ENCODE results near the gene TMEM120B. TPM values are rescaled to one million over a fixed set of nuclear protein-coding genes. Genes with fewer than 3 reads are reported as not detected.

TMEM120B gene
- total RNA-seq, 5 donors from 2014 or later (not counting 1 experiment from before 2014, with no cell fraction given) = 7.9 to 11.1 (median 10.3) TPM

DNA sequence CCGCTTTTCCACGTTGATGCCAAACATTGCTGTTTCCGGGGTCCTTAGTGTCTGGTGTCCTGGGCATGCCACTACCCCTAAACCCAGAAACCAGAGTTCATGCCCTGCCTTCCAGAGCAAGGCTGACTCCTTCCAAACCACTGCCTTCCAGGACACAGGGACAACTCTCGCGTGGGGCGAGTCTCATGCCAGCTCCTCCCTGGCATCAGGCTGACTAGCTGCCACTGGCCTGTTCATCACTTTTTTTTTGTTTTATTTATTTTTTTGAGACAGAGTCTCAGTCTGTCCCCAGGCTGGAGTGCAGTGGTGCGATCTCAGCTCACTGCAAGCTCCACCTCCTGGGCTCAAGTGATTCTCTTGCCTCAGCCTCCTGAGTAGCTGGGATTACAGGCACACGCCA lies 96.1 kb downstream of the TMEM120B start:
- no peak for ATAC-seq (replicated peaks in 1 of 4)
- Mint-ChIP-seq H3K4me1 (peaks cover 46 to 69% (median 52%) of the 10 kb centered on the region in 3 donors), H3K27ac (peak overlapping the region; percentile 68 to 82), H3K9me3 (no peaks in the 10 kb centered on the region), H3K27me3 (no peaks in the 10 kb centered on the region), H3K4me3 (peak overlapping the region; percentile 21 to 98 (median 28)), H3K36me3 (peaks cover 30% of the 10 kb centered on the region)
- Histone ChIP-seq H3K27ac (ENCODE audit: low read length) (no peak overlapping the region), H3K4me1 (ENCODE audit: control insufficient read depth in 1 of 2, extremely low read depth in 1 of 2, insufficient read depth in 2 of 2, low read length in 2 of 2) (peaks cover 26 to 82% of the 10 kb centered on the region in 2 experiments), H3K4me3 (ENCODE audit: control insufficient read depth in 1 of 2, extremely low read depth in 1 of 2, low read length in 1 of 2) (no peak overlapping the region), H3K9me3 (no peaks in the 10 kb centered on the region), H3K27me3 (replicated peaks in 1 of 2; ENCODE audit: control insufficient read depth in 2 of 2, extremely low read depth in 1 of 2, insufficient read depth in 2 of 2, low read length in 1 of 2) (no peaks in the 10 kb centered on the region), H3K36me3 (ENCODE audit: control insufficient read depth in 2 of 2, extremely low read depth in 1 of 2, insufficient read depth in 1 of 2, low read length in 1 of 2) (peaks cover 0 to 53% of the 10 kb centered on the region in 2 donors)
- POLR2A ChIA-PET = no interaction called here
- WGBS (ENCODE audit: insufficient coverage) = 100% methylated on average over 1 of the region's 8 CpGs
- CTCF ChIA-PET = interaction anchor here (0.6 to 13.1 kb wide), 4 partner anchors 13 to 140 kb away, joined by 3 to 344 read pairs (median 48); partner anchors contain the start of gene RHOF (in 2 of the 2)
- DNase-seq = no peak

DNA sequence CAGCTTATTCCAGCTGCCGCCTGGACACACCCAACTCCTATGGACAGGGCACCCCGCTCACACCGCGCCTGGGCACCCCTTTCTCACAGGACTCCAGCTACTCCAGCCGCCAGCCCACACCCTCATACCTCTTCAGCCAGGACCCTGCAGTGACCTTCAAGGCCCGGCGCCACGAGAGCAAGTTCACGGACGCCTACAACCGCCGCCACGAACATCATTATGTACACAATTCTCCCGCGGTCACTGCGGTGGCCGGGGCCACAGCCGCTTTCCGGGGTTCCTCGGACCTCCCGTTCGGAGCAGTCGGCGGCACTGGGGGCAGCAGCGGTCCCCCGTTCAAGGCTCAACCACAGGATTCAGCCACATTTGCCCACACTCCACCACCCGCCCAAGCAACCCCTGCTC lies 97.2 kb downstream of the TMEM120B start:
- Histone ChIP-seq H3K9me3 (no peaks in the 10 kb centered on the region), H3K4me1 (ENCODE audit: control insufficient read depth in 1 of 2, extremely low read depth in 1 of 2, insufficient read depth in 2 of 2, low read length in 2 of 2) (peaks cover 26 to 90% of the 10 kb centered on the region in 2 experiments), H3K27ac (ENCODE audit: low read length) (no peak overlapping the region), H3K27me3 (replicated peaks in 1 of 2; ENCODE audit: control insufficient read depth in 2 of 2, extremely low read depth in 1 of 2, insufficient read depth in 2 of 2, low read length in 1 of 2) (no peaks in the 10 kb centered on the region), H3K36me3 (ENCODE audit: control insufficient read depth in 2 of 2, extremely low read depth in 1 of 2, insufficient read depth in 1 of 2, low read length in 1 of 2) (peaks cover 0 to 61% of the 10 kb centered on the region in 2 donors), H3K4me3 (ENCODE audit: control insufficient read depth in 1 of 2, extremely low read depth in 1 of 2, low read length in 1 of 2) (no peak overlapping the region)
- H3K27ac Mint-ChIP-seq = peak overlapping the region; percentile 46 to 82
- no peaks in the 10 kb centered on the region for H3K9me3 Mint-ChIP-seq
- peaks cover 32% of the 10 kb centered on the region for H3K36me3 Mint-ChIP-seq
- DNase-seq (no peak), ATAC-seq (replicated peaks in 1 of 4) (no peak)
- peaks cover 49 to 75% (median 54%) of the 10 kb centered on the region in 3 donors for H3K4me1 Mint-ChIP-seq
- peak overlapping the region in 2 of 3 donors; percentile 31 to 40 for H3K4me3 Mint-ChIP-seq
- POLR2A ChIA-PET = interaction anchor here (0.6 to 2.7 kb wide), 4 partner anchors 8 to 17 kb away, joined by 3 to 22 read pairs (median 4); partner anchors contain the start of gene RHOF (in 1 of the 2)
- H3K27me3 Mint-ChIP-seq = no peaks in the 10 kb centered on the region
- CTCF ChIA-PET = interaction anchor here (1.5 to 13.1 kb wide), 3 partner anchors 14 to 32 kb away, joined by 5 to 344 read pairs (median 92); partner anchors contain the start of gene RHOF (in 2 of the 2)
- 93% methylated on average over 25 of the region's 27 CpGs for WGBS (ENCODE audit: insufficient coverage)

- Histone ChIP-seq H3K36me3 (ENCODE audit: control insufficient read depth in 2 of 2, extremely low read depth in 1 of 2, insufficient read depth in 1 of 2, low read length in 1 of 2) (peaks cover 5 to 67% of the 10 kb centered on the region in 2 donors), H3K4me1 (ENCODE audit: control insufficient read depth in 1 of 2, extremely low read depth in 1 of 2, insufficient read depth in 2 of 2, low read length in 2 of 2) (peaks cover 26 to 86% of the 10 kb centered on the region in 2 experiments), H3K4me3 (ENCODE audit: control insufficient read depth in 1 of 2, extremely low read depth in 1 of 2, low read length in 1 of 2) (no peak overlapping the region), H3K27me3 (replicated peaks in 1 of 2; ENCODE audit: control insufficient read depth in 2 of 2, extremely low read depth in 1 of 2, insufficient read depth in 2 of 2, low read length in 1 of 2) (no peaks in the 10 kb centered on the region), H3K27ac (ENCODE audit: low read length) (no peak overlapping the region), H3K9me3 (no peaks in the 10 kb centered on the region)
- H3K4me3 Mint-ChIP-seq = peak overlapping the region in 2 of 3 donors; percentile 13 to 90
- ChIA-PET POLR2A (interaction anchor here (0.5 to 2.7 kb wide), 8 partner anchors 8 to 82 kb away, joined by 3 to 22 read pairs (median 6); partner anchors contain the start of gene RHOF (in 1 of the 2)), CTCF (interaction anchor here (0.6 to 13.1 kb wide), 9 partner anchors 8 to 124 kb away, joined by 3 to 344 read pairs (median 5); partner anchors contain the start of gene RHOF (in 2 of the 2))
- no peaks in the 10 kb centered on the region for H3K27me3 Mint-ChIP-seq
- peak overlapping the region; percentile 78 to 86 for H3K27ac Mint-ChIP-seq
- H3K9me3 Mint-ChIP-seq = no peaks in the 10 kb centered on the region
- H3K4me1 Mint-ChIP-seq = peaks cover 50 to 76% (median 55%) of the 10 kb centered on the region in 3 donors
- peaks cover 34% of the 10 kb centered on the region for H3K36me3 Mint-ChIP-seq
- ATAC-seq (replicated peaks in 1 of 4) = no peak
- DNase-seq = no peak
- 88% methylated on average over 24 of the region's 33 CpGs for WGBS (ENCODE audit: insufficient coverage)
Observed at GRCh38 chr12:121810234-121810817, 97.8 kb downstream of the TMEM120B start.

DNA sequence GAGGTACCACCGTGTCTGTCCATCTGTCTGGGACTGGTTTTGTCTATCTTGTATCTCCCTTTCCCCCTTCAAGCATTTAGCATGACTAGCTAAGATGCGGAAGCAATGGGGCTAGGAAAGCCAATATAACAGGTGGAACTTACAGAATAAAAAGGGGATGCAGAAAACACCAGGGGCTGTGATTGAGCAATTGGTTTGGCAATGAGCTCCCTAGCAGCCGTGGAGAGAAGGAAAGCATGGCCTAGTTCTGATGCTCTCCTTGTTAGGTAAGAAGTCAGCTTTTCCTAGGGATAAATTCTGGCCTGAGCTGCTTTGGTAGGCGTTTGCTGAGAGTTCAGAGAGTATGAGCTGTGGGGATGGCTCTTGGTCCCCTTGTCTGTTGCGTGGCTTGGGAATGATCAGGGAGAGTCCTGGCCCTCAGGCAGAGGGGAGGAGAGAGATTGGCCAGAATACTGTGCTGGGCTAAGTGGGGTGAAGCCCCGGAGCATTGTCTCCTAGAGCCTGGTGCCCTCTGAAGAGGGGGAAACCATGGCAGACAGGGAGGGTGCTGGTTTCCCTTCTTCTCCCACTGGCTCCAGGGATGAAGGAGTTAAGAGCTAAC lies 98.4 kb downstream of the TMEM120B start:
- POLR2A ChIA-PET = interaction anchor here (0.5 to 2.7 kb wide), 10 partner anchors 9 to 81 kb away, joined by 3 to 22 read pairs (median 6); partner anchors contain the start of gene RHOF (in 1 of the 2)

GRCh38 chr12:121811434-121812319 lies 99.1 kb downstream of the TMEM120B start:
- Histone ChIP-seq H3K27ac (ENCODE audit: low read length) (peak overlapping the region; percentile 31), H3K27me3 (replicated peaks in 1 of 2; ENCODE audit: control insufficient read depth in 2 of 2, extremely low read depth in 1 of 2, insufficient read depth in 2 of 2, low read length in 1 of 2) (no peaks in the 10 kb centered on the region), H3K36me3 (ENCODE audit: control insufficient read depth in 2 of 2, extremely low read depth in 1 of 2, insufficient read depth in 1 of 2, low read length in 1 of 2) (peaks cover 12 to 79% of the 10 kb centered on the region in 2 donors), H3K9me3 (no peaks in the 10 kb centered on the region), H3K4me3 (ENCODE audit: control insufficient read depth in 1 of 2, extremely low read depth in 1 of 2, low read length in 1 of 2) (peak overlapping the region; percentile 62 to 63), H3K4me1 (ENCODE audit: control insufficient read depth in 1 of 2, extremely low read depth in 1 of 2, insufficient read depth in 2 of 2, low read length in 2 of 2) (peaks cover 19 to 74% of the 10 kb centered on the region in 2 experiments)
- CTCF ChIA-PET = interaction anchor here (0.6 to 13.1 kb wide), 22 partner anchors 9 to 689 kb away, joined by 3 to 344 read pairs (median 4); partner anchors contain the start of genes RHOF (in 2 of the 2), PSMD9 (in 1 of the 2) and ZCCHC8 (in 1 of the 2)
- WGBS (ENCODE audit: insufficient coverage) = under 1% methylated on average over 41 of the region's 46 CpGs
- Mint-ChIP-seq H3K27me3 (no peaks in the 10 kb centered on the region), H3K36me3 (peaks cover 39% of the 10 kb centered on the region), H3K27ac (peak overlapping the region; percentile 70 to 86), H3K4me1 (peaks cover 45 to 73% (median 55%) of the 10 kb centered on the region in 3 donors), H3K4me3 (peak overlapping the region; percentile 80 to 90 (median 81)), H3K9me3 (no peaks in the 10 kb centered on the region)
- DNase-seq = peak in 27 of 35 experiments; percentile 46 to 81 (median 63)
- ATAC-seq (replicated peaks in 1 of 4) = peak; percentile 73 to 83 (median 78)
- POLR2A ChIA-PET = interaction anchor here (0.6 to 2.7 kb wide), 7 partner anchors 13 to 78 kb away, joined by 3 to 22 read pairs (median 7); no protein-coding TSS in a partner anchor

More for the DNA sequence above, 98.4 kb downstream of the TMEM120B start:
- Histone ChIP-seq H3K27ac (ENCODE audit: low read length) (no peak overlapping the region), H3K4me1 (ENCODE audit: control insufficient read depth in 1 of 2, extremely low read depth in 1 of 2, insufficient read depth in 2 of 2, low read length in 2 of 2) (peaks cover 26 to 82% of the 10 kb centered on the region in 2 experiments), H3K27me3 (replicated peaks in 1 of 2; ENCODE audit: control insufficient read depth in 2 of 2, extremely low read depth in 1 of 2, insufficient read depth in 2 of 2, low read length in 1 of 2) (no peaks in the 10 kb centered on the region), H3K4me3 (ENCODE audit: control insufficient read depth in 1 of 2, extremely low read depth in 1 of 2, low read length in 1 of 2) (peak overlapping the region; percentile 42 to 63), H3K36me3 (ENCODE audit: control insufficient read depth in 2 of 2, extremely low read depth in 1 of 2, insufficient read depth in 1 of 2, low read length in 1 of 2) (peaks cover 8 to 71% of the 10 kb centered on the region in 2 donors), H3K9me3 (no peaks in the 10 kb centered on the region)
- Mint-ChIP-seq H3K27ac (peak overlapping the region; percentile 78 to 86), H3K27me3 (no peaks in the 10 kb centered on the region), H3K36me3 (peaks cover 36% of the 10 kb centered on the region), H3K4me3 (peak overlapping the region; percentile 80 to 90 (median 81)), H3K4me1 (peaks cover 52 to 75% (median 58%) of the 10 kb centered on the region in 3 donors), H3K9me3 (no peaks in the 10 kb centered on the region)
- DNase-seq (no peak), ATAC-seq (replicated peaks in 1 of 4) (no peak)
- WGBS (ENCODE audit: insufficient coverage) = 70% methylated on average over 3 of the region's 6 CpGs
- CTCF ChIA-PET = interaction anchor here (0.6 to 13.1 kb wide), 14 partner anchors 9 to 261 kb away, joined by 3 to 344 read pairs (median 5); partner anchors contain the start of genes RHOF (in 2 of the 2) and PSMD9 (in 1 of the 2)
